Kidney (tissue), 14 donors: Measurements from ENCODE around the gene SBNO1. TPM values are rescaled to one million over a fixed set of nuclear protein-coding genes. Genes with fewer than 3 reads are reported as not detected.

Experiments used
- DNase-seq, 5 donors: peaks; one replicate each; pipeline ENCODE4 v3.0.0-alpha.2; 2013 to 2020
- FAIRE-seq: peaks from 2 replicates; lab custom pipeline; 2012; peaks lifted over from hg19 to GRCh38; lab: Jason Lieb, UNC
- H3K27ac ChIP-seq, 2 donors: one replicate each; pipeline ENCODE4 v1.7.0; 2013; ENCODE audit warnings: low read depth in 2 of 2, low read length in 2 of 2, inconsistent platforms in 1 of 2
- H3K27me3 ChIP-seq: one replicate; pipeline ENCODE4 v1.7.1; 2013; ENCODE audit warnings: low read length, inconsistent platforms; ENCODE audit not compliant: control insufficient read depth, insufficient read depth
- H3K36me3 ChIP-seq, 3 donors: one replicate each; pipeline versions ENCODE4 v1.7.0 to v1.7.1; 2013; ENCODE audit warnings: low read length in 3 of 3, control low read depth in 1 of 3, inconsistent platforms in 1 of 3; ENCODE audit not compliant: insufficient read depth in 3 of 3, control insufficient read depth in 2 of 3
- H3K4me1 ChIP-seq, 3 donors: one replicate each; pipeline versions ENCODE4 v1.7.0 to v1.7.1; 2013; ENCODE audit warnings: low read length in 3 of 3, inconsistent platforms in 1 of 3, low read depth in 1 of 3; ENCODE audit not compliant: control insufficient read depth in 2 of 3, insufficient read depth in 2 of 3
- H3K4me3 ChIP-seq, 3 donors: one replicate each; pipeline versions ENCODE4 v1.7.0 to v1.8.1; 2013; ENCODE audit warnings: low read length in 3 of 3, control low read depth in 1 of 3, inconsistent platforms in 1 of 3
- H3K9ac ChIP-seq, 3 donors: one replicate each; pipeline versions ENCODE4 v1.7.0 to v1.7.1; 2013; ENCODE audit warnings: low read length in 3 of 3, control low read depth in 1 of 3, inconsistent platforms in 1 of 3
- H3K9me3 ChIP-seq, 3 donors: one replicate each; pipeline versions ENCODE4 v1.7.0 to v1.7.1; 2013; ENCODE audit warnings: low read length in 3 of 3, control low read depth in 1 of 3, inconsistent platforms in 1 of 3; ENCODE audit not compliant: control insufficient read depth in 2 of 3, insufficient read depth in 1 of 3
- intact Hi-C: fragments of 100-400 bp; cut with DNase I; formaldehyde crosslinking; loops from one replicate; pipeline ENCODE4 v1.11.1; 2022
- polyA plus RNA-seq: library from polyadenylated mRNA; stranded (reverse); fragments of 350-450 nt; fragmentation: Illumina TruSeq; extraction: RNeasy Lipid Tissue Mini Kit (QIAGEN cat#74804); gene quantifications from one replicate; pipeline ENCODE4 v1.2.3, GENCODE V29; 2014; ENCODE audit warnings: low read depth, low replicate concordance; ENCODE audit not compliant: insufficient read depth
- total RNA-seq: library from RNA; stranded (reverse); fragmentation: NEBNext Ultra II Directional; extraction: Animal tissue kit (Norgen Biotek cat#: 25700); gene quantifications from one replicate; pipeline ENCODE4 v1.2.1, GENCODE V29; 2021
- TF ChIP-seq, protein P1 (sequence below): IDR thresholded peaks from 3 replicates; pipeline ENCODE4 v1.5.1; 2012; ENCODE audit warnings: mild to moderate bottlenecking, moderate library complexity, borderline replicate concordance; ENCODE audit not compliant: insufficient read depth; ENCODE audit errors: extremely low read depth
- donor health status: control.
- donor health status: control.
- donor health status: control.
- donor health status: control.
- donor health status: control.
- donor health status: DM: yes; HTN: yes; CAD: no.
- donor health status: Normal renal cell carcinoma (clear cell type).

Gene SBNO1
- total and polyA plus RNA-seq, 2 donors from 2014 or later: 4.3 to 32.0 TPM

DNA sequence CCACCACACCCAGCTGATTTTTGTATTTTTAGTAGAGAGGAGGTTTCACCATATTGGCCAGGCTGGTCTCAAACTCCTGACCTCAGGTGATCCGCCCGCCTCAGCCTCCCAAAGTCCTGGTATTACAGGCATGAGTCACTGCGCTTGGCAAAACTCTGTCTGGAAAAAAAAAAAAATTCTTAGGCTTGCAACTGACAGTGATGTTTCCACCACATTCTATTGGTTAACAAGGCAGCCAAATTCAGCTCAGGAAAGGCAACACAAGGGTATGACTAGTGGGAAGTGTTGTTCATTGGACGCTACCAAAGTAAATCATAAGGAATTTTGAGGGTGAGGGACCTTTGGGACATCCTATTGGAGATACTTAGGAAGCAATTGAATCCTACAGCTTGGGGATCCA, 2.9 kb upstream of the SBNO1 start:
- H3K9me3 ChIP-seq: no peaks in the 10 kb centered on the region
- intact Hi-C loops: no loop called here
- no peak for DNase-seq
- no peak for FAIRE-seq
- TF ChIP-seq, protein P1, sequence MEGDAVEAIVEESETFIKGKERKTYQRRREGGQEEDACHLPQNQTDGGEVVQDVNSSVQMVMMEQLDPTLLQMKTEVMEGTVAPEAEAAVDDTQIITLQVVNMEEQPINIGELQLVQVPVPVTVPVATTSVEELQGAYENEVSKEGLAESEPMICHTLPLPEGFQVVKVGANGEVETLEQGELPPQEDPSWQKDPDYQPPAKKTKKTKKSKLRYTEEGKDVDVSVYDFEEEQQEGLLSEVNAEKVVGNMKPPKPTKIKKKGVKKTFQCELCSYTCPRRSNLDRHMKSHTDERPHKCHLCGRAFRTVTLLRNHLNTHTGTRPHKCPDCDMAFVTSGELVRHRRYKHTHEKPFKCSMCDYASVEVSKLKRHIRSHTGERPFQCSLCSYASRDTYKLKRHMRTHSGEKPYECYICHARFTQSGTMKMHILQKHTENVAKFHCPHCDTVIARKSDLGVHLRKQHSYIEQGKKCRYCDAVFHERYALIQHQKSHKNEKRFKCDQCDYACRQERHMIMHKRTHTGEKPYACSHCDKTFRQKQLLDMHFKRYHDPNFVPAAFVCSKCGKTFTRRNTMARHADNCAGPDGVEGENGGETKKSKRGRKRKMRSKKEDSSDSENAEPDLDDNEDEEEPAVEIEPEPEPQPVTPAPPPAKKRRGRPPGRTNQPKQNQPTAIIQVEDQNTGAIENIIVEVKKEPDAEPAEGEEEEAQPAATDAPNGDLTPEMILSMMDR: no peak
- no peak overlapping the region for H3K9ac ChIP-seq
- peaks cover 0 to 5% (median 0%) of the 10 kb centered on the region in 3 donors for H3K4me1 ChIP-seq
- H3K4me3 ChIP-seq: no peak overlapping the region
- no peaks in the 10 kb centered on the region for H3K27me3 ChIP-seq
- H3K36me3 ChIP-seq: no peaks in the 10 kb centered on the region
- no peak overlapping the region for H3K27ac ChIP-seq

DNA sequence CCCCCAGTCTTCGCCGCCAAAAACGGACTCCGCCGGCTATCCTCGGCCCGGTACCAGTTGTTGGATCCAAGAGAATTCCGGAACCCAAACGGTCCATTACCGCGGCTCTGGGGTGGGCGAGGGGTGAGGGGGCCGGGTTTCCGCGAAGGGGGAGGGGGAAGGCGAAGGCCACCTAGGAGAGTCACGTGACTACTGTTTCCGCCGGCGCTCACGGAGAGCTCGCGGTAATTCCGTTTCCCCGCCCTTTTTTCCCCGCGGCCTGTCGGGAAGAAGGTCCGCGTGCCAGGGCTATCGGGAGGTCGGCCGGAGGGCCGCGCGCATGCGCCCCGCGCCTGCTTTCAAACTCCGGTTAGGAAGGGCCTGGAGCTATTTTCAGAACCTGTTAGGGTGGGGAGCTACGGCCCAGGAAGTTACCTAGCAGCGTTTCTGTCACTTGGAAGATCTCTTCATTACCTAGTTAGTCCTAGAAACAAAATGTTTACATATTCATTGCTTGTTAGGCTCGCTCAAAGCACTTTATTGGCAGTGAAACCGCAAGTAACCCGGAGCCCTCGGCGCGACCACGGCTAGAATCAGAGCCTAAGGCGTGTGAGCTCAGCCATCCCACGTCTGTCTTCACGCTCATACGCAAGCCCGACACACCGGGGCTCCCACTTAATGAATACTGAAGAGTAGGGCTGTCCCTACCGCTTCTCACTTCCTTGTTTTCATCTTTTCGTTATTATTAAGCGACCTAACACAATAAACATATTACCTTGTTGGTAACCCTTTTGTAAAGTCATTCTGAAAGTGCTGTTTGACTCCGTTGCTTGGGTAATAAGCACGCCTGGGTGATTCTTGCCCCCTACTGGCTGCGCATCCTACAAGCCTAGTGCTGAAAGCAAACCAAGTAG, 624 bp upstream of the SBNO1 start:
- Histone ChIP-seq H3K4me3 (peak overlapping the region; percentile 83 to 95 (median 89)), H3K27me3 (no peaks in the 10 kb centered on the region), H3K9ac (peak overlapping the region; percentile 83 to 97 (median 90)), H3K4me1 (peaks cover 0 to 5% (median 0%) of the 10 kb centered on the region in 3 donors), H3K27ac (peak overlapping the region; percentile 98), H3K36me3 (no peaks in the 10 kb centered on the region), H3K9me3 (no peaks in the 10 kb centered on the region)
- peak; percentile 99 to 100 (median 99) for DNase-seq
- TF ChIP-seq, protein P1: peak; percentile 74
- intact Hi-C loops: no loop called here
- FAIRE-seq: no peak

DNA sequence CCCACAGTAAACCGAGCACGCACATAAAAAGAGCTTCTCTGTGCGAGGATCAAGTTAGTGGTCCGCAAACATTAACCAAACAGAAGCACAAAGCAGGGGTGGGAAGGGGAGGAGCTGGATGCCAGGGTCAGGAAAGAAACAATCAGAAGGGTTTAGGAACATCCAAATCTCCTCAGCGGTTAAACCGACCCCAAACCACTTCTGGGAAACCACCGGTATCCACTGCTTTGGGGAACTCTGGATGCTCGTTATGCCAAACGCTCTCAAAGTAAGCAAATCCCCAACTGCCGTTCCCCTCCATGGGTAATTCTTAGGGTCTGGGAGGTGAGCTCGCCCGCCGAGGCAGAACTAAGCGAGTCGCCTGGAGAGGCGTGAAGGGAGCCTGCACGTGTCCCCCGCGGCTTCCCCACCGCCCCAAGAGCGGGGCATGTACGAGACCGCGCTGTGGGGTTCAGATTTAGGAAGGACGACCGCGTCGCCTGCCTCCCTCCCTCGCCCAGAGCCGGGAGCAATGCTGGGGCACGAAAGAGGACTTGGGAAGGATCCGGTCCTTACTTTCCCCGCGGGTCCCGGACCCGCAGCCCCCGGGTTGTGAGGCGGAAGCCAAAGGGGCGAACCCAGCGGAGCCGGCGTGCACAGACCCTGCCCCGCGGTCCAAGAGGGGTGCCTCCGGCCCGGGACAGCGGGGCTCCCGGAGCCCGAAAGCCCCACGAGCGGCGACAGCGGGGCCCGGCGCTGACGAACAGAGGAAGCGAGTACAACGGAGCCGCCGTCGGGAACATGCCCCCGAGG, 711 bp downstream of the SBNO1 start:
- TF ChIP-seq, protein P1: no peak
- Histone ChIP-seq H3K9ac (peak overlapping the region; percentile 40 to 97 (median 82)), H3K4me1 (peaks cover 0 to 5% (median 0%) of the 10 kb centered on the region in 3 donors), H3K27me3 (no peaks in the 10 kb centered on the region), H3K4me3 (peak overlapping the region; percentile 72 to 95 (median 76)), H3K9me3 (no peaks in the 10 kb centered on the region), H3K27ac (peak overlapping the region; percentile 86 to 98), H3K36me3 (no peaks in the 10 kb centered on the region)
- no peak for FAIRE-seq
- DNase-seq: peak; percentile 30 to 83 (median 62)
- intact Hi-C loops: no loop called here
